HPDE6-E6E7 (cell line): ENCODE data around the gene DNAJC15.

Experiments used
- DNase-seq: peaks from one replicate; pipeline ENCODE4 v3.0.0; 2011; ENCODE audit warnings: missing footprints; ENCODE audit errors: extremely low spot score

The DNAJC15 gene

DNA sequence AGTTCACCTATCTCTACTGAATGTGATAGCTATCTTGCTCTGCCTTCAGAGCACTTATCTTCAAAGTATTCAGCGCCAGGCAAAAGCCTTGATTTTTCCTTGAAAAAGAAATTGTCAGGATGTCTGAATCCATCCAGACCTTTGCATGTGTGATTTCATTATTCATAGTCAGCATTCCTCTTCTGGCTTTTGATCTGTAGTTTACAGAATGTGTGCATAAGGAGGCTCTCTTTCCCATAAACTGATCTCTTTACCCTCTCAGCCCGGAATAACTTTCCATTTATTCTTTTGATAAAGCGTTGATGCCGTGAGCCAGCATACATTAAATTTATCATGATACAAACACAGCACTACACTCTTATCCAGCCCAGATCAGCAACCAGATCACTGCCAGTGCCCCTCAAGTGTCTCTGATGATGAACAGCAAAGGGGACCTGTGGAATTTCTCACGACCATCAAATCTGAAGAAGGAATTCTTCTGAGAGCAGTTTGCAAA lies 130.8 kb downstream of the DNAJC15 start:
- DNase-seq: no peak

GRCh38 chr13:43154839-43155238 lies 131.5 kb downstream of the DNAJC15 start:
- no peak for DNase-seq

GRCh38 chr13:43156916-43157315 lies 133.5 kb downstream of the DNAJC15 start:
- DNase-seq: no peak

GRCh38 chr13:43157796-43158195 lies 134.4 kb downstream of the DNAJC15 start:
- DNase-seq: no peak

DNA sequence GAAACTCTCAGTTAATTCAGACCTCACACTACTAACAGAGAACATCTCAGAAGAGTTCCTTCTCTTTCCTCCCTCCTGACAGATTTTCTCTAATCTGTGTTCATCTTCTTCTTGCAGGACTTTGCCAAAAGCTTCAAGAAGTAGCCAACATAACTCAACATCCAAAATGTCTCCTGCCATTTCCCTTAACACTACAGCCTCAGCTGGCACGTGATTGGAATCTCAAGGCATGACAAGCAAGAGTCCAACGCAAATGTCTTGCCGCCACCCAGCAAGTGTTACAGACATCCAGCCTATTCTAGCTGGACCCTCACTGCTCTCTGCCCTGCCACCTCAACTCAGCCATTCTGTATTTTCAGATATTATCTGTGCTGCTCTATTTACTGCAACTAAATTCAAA lies 135.1 kb downstream of the DNAJC15 start:
- no peak for DNase-seq

DNA sequence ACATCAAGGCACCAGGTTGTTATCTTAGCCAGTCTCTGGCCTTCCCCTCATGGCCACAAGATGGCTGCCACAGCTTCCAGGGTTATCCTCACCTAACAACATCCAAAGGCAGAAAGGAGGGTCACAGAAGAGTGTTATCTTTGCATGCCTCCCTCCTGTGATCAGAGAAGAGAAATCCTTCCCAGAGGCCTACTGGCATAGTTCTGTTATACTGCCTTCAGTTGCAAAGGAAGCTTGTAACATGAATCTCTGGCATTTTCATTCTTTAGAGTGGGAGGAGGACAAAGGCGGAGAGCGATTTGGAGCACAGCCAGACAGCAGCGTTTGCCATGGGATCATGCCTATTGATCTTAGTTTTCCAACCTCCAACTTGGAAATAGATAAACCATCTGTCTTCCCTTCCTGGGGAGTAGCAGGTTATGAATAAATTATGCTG lies 135.7 kb downstream of the DNAJC15 start:
- DNase-seq: no peak
